Measurements from ENCODE around the gene DBI.

DNA sequence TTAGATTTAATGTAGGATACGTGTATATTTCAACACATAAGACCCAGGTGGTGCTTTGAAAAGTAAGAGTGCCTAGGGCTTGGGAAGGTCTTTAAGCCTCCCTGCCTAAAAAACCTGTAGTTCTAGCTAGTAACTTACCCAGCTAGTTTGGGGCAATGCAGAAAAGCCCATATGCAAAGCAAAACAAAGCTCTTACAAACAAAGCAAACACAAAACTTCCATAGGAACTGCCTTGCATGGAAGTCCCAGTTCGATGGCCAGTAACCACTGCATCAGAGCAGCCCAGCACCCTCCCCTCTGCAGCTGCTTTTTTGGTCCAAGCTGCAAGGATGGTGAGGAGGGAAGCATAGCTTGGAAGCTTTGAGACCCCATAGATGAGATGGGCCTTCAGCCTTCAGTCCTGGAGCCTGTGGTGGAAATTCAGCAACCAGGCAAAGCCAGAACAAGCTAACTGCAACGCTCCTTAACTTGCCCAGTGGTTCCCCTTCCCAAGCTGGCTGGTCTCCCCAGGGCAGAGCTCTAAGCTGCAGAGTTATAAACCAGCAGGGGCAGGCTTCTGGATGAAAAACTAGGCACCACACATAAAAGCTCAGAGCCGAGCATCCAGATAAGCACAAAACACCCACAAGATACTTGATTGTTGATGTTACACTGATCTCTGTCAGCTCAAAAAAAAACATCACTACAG lies 16.3 kb upstream of the DBI start:
- TF ChIP-seq POLR2AphosphoS5 (IDR thresholded peaks at IDR 0.05; ENCODE audit: low read depth, low read length) (no peak), POLR2A (IDR thresholded peaks at IDR 0.05; ENCODE audit: low read depth, low read length) (no peak)

Data from GM12892 (cell line).